Measurements from ENCODE around the gene LLGL1. TPM values are rescaled to one million over a fixed set of nuclear protein-coding genes. Genes with fewer than 3 reads are reported as not detected.

LLGL1 gene
- polyA plus RNA-seq, 1 donor: 20.8 TPM

- DNase-seq (ENCODE audit: low read depth): no peak
Observed at GRCh38 chr17:18252160-18252559, 26.7 kb downstream of the LLGL1 start.

DNA sequence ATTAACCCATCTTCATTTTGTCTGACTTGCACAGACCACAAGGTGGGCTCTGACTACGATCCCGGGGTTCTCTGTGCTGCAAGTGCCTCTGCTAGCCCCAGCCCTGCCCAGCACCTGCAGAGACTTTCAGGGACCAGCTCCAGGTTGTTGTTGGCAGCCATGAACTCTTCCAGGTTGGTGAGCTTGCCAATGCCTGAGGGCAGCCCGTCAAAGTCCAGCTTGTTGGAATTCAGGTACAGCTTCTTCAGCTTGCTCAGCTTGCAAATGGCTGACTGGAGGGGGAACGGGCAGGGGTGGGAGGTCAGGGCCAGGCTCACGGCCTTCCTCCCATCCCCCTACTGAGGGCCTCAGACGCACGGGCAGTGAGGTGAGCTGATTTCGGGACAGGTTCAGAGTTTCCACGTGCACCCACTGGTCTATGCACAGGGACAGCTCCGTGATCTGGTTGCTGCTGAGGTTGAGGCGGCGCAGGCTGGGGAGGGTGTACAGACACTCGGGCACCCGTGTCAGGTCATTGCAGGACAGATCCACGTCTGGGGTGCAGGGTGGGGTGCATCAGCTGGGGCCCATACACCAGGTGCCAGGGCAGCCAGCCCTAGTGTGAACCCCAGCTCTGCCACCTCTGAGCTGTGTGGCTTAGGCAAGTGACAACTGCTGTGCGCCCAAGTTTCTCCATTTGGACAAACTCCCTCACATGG, 27.9 kb downstream of the LLGL1 start:
- no peak for DNase-seq (ENCODE audit: low read depth)

GRCh38 chr17:18253947-18254821, 28.7 kb downstream of the LLGL1 start:
- DNase-seq (ENCODE audit: low read depth): no peak

DNA sequence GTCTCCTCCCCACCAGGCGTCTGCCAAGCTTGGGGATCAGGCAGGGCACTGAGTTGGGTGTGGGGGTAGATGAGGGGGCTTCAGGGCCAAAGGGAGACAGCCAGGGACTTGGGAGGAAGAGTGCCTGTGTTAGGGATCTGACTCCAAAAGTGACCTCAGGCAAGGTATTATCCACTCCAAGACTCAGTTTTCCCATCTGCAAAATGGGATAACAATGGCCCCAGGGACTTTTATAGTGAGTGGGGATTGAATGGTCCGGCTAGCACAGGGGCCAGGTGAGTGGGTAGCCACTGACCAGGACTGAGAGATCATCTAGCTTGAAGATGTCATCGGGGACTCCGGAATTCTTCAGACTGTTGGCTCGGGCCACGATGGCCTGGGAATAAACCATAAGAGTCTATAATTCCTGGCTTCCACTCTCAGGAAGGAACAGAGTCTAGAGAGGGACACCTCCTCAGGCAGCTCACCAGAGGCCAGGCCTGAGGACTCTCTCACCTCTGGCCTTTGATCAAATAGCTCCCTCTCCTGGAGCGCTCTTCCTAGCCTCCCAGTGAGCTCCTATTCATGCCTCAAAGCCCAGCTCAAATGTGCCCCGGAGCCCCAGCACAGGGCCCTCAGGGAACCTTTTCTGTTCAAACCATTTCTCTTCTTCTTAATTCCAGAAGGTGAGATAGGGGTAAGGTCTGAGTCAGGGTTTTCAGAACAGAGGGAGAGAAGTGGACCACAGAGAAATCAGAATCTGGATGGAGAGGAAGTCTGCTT, 29.6 kb downstream of the LLGL1 start:
- no peak for DNase-seq (ENCODE audit: low read depth)

DNA sequence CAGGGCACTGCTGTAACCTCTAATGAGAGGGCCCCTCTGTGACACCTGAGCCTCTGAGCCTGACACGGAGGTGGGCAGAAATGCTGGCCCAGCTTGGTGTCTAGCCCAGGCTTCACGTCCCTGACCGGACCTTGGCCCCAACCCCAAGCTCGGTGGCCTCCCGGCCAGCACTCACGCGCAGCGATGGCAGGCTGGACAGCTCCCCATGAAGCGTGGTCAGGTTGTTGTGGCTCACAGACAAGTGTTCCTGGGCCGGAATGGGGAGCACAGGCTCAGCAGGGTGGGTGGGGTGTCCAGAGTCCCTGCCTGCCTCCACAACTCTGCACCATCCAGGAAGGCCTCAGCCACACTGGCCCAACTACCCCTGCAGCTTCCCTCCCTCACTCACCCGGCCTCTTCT, 30.9 kb downstream of the LLGL1 start:
- no peak for DNase-seq (ENCODE audit: low read depth)

DNA sequence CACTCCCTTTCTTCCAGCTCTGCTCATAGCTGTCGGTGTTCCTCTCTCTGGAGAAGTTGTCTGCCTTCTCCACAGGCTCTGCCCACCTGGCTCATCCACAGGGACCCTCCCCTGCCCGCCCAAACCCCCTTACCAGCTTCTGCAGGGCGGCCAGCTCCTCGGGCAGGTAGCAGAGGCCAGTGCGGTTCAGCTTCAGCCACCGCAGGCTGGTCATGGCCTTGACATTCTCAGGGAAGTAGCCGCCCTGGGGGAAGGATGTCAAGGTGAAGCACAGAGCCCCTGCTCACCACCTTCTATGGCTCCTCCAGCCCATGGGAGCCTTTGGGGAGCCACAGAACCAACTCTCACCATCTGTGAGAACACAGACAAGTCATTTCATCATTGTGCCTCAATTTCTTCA, 31.3 kb downstream of the LLGL1 start:
- DNase-seq (ENCODE audit: low read depth): no peak

- no peak for DNase-seq (ENCODE audit: low read depth)
Observed at GRCh38 chr17:18257268-18257981, 32.0 kb downstream of the LLGL1 start.

GRCh38 chr17:18257982-18258355, 32.5 kb downstream of the LLGL1 start:
- no peak for DNase-seq (ENCODE audit: low read depth)

GRCh38 chr17:18258356-18259038, 33.1 kb downstream of the LLGL1 start, which contains the start of gene FLII:
TSS of gene FLII (minus strand) at chr17:18258738. CDS start at chr17:18258690, 48 bp downstream.
- DNase-seq (ENCODE audit: low read depth): no peak

DNA sequence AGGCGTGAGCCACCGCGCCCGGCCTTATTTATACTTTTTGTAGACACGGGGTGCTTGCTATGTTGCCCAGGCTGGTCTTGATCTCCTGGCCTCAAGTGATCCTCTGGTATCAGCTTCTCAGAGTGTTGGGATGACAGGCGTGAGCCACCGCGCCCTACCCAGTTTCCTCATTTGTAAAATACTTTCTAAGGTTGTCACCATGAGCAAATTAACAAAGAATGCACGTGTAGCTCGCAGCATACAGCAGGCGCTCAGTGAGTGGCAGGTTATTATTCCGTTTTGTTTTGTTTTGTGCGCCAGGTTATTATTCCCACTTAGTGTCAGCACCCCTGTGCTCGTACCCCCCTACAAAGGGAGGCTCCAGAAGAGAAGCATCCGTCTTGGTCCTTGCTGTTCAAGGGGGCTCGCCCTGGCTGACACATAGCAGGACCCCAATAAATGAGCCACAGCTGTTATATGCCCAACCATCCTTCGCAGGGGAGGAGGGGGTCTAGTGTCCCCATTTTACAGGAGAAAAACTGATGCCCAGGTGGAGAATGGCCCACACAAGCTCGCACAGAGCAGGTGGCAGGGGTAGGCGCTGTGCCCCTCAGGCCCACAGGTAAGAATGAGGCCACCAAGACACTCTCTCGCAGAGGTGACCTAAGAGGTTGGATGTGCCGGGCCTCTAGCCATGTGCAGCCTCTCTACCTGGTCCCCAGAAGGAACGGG, 34.3 kb downstream of the LLGL1 start:
- no peak for DNase-seq (ENCODE audit: low read depth)

DNA sequence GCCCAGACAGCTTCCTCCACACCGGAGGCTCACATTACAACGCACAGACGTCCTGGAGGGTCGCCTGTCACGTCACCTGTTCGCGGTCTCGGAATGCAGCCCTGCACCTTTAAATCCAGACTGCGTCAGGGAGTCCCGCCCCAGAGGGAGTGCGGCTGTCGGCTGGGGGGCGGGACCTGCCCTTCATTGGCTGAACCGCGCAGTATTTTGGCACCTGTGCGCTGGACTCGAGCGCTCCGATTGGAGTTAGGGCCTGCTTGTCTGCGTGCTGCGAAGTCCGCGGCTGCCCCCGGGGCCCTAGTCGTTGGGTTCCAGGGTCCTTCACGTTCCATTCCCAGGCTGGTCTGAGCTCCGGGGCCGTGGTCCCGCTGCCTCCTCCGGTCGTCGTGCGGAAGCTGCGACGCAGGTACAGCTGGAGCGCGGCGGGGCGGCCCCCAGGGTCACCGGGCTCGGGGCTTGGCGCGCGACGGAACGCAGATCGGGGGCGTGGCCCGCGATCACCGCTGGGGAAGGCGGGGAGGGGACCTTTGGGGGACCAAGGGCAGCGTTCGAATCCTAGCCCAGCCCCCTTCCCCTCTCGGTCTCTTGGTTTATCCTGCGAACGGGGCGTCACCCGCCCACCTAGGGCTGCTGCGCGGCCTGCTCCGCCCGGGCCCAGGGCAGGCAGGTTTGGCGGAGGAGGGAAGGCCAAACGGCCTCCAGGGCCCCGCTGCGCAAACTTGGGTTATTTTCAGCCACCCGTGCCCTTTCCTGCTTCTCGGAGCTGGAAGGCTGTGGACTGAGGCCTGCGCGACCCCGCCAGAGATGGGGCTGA, 35.1 kb downstream of the LLGL1 start, which contains the start of gene MIEF2:
TSS of gene MIEF2 (plus strand) at position 331 of the 814 bp plus-strand sequence. CDS start 2,059 bp downstream, outside the sequence.
- DNase-seq (ENCODE audit: low read depth): peak; percentile 86

DNA sequence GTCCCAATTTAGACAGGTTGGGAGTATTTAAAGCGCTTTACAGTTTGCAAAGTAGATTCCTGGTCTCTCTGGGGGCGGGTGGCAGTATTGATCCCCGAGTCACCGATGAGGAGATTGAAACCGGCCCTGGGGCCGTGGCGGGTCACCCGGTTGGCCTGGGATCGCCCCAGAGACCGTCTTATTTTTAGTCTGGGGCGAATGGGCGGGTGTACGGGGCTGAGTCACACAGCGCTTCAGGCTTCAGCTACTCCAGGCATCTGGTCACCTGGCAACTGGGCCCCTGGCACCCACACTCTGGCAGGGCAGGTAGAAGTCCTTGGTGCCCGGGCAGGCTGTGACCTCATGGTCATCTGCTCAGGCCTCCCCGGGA, 35.7 kb downstream of the LLGL1 start:
- no peak for DNase-seq (ENCODE audit: low read depth)

GRCh38 chr17:18261659-18262058, 36.2 kb downstream of the LLGL1 start:
- no peak for DNase-seq (ENCODE audit: low read depth)

DNA sequence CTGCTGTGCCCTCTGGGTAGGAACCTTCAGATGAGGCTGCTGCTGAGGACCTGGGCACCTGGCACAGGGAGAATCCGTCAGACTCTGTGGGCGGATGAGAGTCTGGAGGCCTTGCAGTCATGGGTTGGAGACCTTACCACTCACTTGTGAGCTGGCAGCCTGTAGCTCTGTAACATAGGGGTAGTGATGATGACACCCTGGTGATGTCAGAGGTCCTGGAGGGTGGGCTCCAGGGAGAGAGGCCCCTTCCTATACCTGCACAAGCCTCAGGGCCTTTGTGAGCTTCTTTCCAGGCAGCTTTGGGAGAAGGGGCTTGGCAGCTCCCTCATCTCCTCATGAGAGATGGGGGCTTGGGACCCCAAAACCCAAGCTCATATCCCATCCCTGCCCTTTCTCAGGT, 36.7 kb downstream of the LLGL1 start:
- no peak for DNase-seq (ENCODE audit: low read depth)

DNA sequence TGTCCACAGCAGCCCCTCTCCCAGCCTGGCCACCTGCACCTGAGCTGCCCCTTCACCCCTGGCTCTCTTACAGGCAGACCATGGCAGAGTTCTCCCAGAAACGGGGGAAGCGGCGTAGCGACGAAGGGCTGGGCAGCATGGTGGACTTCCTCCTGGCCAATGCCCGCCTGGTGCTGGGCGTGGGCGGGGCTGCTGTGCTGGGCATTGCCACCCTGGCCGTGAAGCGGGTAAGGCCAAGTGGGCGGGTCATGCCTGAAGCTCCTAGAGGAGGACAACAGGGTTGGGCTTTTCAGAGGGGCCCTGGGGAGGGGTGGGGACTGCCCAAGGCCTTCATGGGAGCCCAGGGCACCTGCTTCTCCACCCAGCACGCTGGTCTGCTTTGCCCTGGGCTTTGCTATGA, 37.2 kb downstream of the LLGL1 start:
- no peak for DNase-seq (ENCODE audit: low read depth)

DNA sequence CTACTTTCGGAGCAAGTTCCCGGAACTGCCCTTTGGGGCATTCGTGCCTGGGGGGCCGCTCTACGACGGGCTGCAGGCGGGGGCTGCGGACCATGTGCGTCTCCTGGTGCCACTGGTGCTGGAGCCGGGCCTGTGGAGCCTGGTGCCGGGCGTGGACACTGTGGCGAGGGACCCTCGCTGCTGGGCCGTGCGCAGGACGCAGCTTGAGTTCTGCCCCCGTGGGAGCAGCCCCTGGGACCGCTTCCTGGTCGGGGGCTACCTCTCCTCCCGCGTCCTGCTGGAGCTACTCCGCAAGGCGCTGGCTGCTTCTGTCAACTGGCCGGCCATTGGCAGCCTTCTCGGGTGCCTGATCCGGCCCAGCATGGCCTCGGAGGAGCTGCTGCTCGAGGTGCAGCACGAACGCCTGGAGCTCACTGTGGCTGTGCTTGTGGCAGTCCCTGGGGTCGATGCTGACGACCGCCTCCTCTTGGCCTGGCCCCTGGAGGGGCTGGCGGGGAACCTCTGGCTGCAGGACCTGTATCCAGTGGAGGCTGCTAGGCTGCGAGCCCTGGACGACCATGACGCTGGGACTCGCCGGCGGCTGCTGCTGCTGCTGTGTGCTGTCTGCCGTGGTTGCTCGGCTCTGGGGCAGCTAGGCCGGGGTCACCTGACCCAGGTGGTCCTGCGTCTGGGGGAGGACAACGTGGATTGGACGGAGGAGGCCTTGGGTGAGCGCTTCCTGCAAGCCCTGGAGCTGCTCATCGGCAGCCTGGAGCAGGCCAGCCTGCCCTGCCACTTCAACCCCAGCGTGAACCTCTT, 38.6 kb downstream of the LLGL1 start:
- DNase-seq (ENCODE audit: low read depth): no peak

- no peak for DNase-seq (ENCODE audit: low read depth)
Observed at GRCh38 chr17:18267366-18267765, 41.9 kb downstream of the LLGL1 start.

DNA sequence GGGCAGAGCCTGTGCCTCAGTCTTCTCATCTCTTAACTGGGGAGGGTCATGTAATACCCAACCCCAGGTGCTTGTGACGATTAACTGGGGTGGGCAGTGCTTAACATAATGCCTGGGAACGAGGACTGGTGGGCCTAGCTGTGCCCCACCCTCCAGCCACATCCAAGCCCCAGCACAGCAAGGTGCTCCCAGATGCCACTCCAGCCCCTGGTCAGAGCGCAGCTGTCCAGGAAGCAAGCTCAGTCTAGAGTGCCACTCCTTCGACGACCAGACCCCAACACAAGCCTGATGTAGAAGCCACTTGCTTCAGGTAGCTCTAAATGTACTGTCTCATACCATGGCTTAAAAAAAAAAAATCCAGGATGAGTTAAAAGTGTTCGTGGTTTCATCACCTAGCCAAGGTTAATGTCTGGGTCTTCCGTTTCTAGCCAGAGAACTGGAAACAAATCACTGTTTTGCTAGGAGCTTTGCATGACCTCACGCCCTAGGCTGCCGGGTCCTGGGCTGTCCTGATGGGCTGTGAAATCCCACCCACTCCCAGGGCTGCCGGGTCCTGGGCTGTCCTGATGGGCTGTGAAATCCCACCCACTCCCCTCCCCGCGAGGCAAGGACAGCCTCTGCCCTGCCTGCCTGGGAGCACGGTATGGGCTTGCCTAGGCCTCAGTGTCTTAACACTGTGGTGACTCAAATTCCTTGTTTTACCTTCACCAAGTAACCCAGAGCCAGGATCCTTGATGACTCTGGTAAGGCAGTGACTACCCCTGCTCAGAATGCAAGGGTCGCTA, 42.7 kb downstream of the LLGL1 start:
- no peak for DNase-seq (ENCODE audit: low read depth)

All from forelimb muscle (tissue), 1 donor.